ENCODE data around the gene EIF3L.

The EIF3L gene

GRCh38 chr22:37906364-37907008, 57.3 kb downstream of the EIF3L start:
- DNase-seq: no peak

- DNase-seq: no peak
Observed at GRCh38 chr22:37907036-37907954, 58.1 kb downstream of the EIF3L start.

- no peak for DNase-seq
Observed at GRCh38 chr22:37909766-37910165, 60.5 kb downstream of the EIF3L start.

- no peak for DNase-seq
Observed at GRCh38 chr22:37910890-37911672, 61.9 kb downstream of the EIF3L start.

- no peak for DNase-seq
Observed at GRCh38 chr22:37911697-37912096, 62.5 kb downstream of the EIF3L start.

GRCh38 chr22:37912171-37912570, 63.0 kb downstream of the EIF3L start:
- no peak for DNase-seq

- DNase-seq: no peak
Observed at GRCh38 chr22:37913233-37913721, 64.1 kb downstream of the EIF3L start.

GRCh38 chr22:37916311-37916710, 67.1 kb downstream of the EIF3L start:
- no peak for DNase-seq

- no peak for DNase-seq
Observed at GRCh38 chr22:37917874-37918548, 68.8 kb downstream of the EIF3L start.

- no peak for DNase-seq
Observed at GRCh38 chr22:37918580-37919270, 69.5 kb downstream of the EIF3L start.

GRCh38 chr22:37920126-37920525, 70.9 kb downstream of the EIF3L start:
- DNase-seq: no peak

- no peak for DNase-seq
Observed at GRCh38 chr22:37922191-37922590, 73.0 kb downstream of the EIF3L start.

- DNase-seq: no peak
Observed at GRCh38 chr22:37923927-37924326, 74.7 kb downstream of the EIF3L start.

GRCh38 chr22:37924386-37925065, 75.3 kb downstream of the EIF3L start:
- no peak for DNase-seq

GRCh38 chr22:37925330-37925729, 76.1 kb downstream of the EIF3L start:
- no peak for DNase-seq

- no peak for DNase-seq
Observed at GRCh38 chr22:37925767-37926166, 76.5 kb downstream of the EIF3L start.

- DNase-seq: no peak
Observed at GRCh38 chr22:37926358-37926757, 77.1 kb downstream of the EIF3L start.

GRCh38 chr22:37926771-37927636, 77.8 kb downstream of the EIF3L start:
- no peak for DNase-seq

GRCh38 chr22:37927637-37927936, 78.4 kb downstream of the EIF3L start:
- DNase-seq: no peak

- no peak for DNase-seq
Observed at GRCh38 chr22:37929390-37929789, 80.2 kb downstream of the EIF3L start.
